Neural progenitor cell (in vitro differentiated cells): ENCODE measurements around the gene UBAC1. TPM values are rescaled to one million over a fixed set of nuclear protein-coding genes. Genes with fewer than 3 reads are reported as not detected.
"Not testable (repeated sequence)": the region's sequence is repeated elsewhere in the genome, so short reads cannot be mapped to it uniquely, and the experiment has no call there.

Source experiments
- DNase-seq: peaks from one replicate; pipeline ENCODE4 v3.0.0-alpha.2; 2016; ENCODE audit warnings: low spot score
- H2AFZ ChIP-seq: fragments of 200-600 bp; sonication (generic); replicated peaks from 2 replicates; pipeline ENCODE4 v1.6.1; 2016; ENCODE audit warnings: antibody characterized with exemption
- H3F3A ChIP-seq: fragments of 200-600 bp; sonication (generic); 2 replicates; pipeline ENCODE4 v1.6.1; 2016; ENCODE audit warnings: antibody characterized with exemption, low read depth
- H3K27ac ChIP-seq: fragments of 200-600 bp; sonication (generic); 2 replicates; pipeline ENCODE4 v1.5.1; 2016; ENCODE audit warnings: mild to moderate bottlenecking
- H3K27me3 ChIP-seq: fragments of 200-600 bp; sonication (generic); 2 replicates; pipeline ENCODE4 v1.6.1; 2016; ENCODE audit warnings: mild to moderate bottlenecking, moderate library complexity
- H3K36me3 ChIP-seq: fragments of 200-600 bp; sonication (generic); 2 replicates; pipeline ENCODE4 v1.5.1; 2016
- H3K4me1 ChIP-seq: fragments of 200-600 bp; sonication (generic); 2 replicates; pipeline ENCODE4 v1.6.1; 2016; ENCODE audit warnings: mixed run types
- H3K4me2 ChIP-seq: fragments of 200-600 bp; sonication (generic); 2 replicates; pipeline ENCODE4 v1.6.1; 2016
- H3K4me3 ChIP-seq: fragments of 200-600 bp; sonication (generic); 2 replicates; pipeline ENCODE4 v1.5.1; 2016
- H3K79me2 ChIP-seq: fragments of 200-600 bp; sonication (generic); 2 replicates; pipeline ENCODE4 v1.6.1; 2016; ENCODE audit warnings: low read depth
- H3K9ac ChIP-seq: fragments of 200-600 bp; sonication (generic); 2 replicates; pipeline ENCODE4 v1.6.1; 2016
- H3K9me3 ChIP-seq: fragments of 200-600 bp; sonication (generic); 2 replicates; pipeline ENCODE4 v1.5.1; 2016; ENCODE audit warnings: low read depth
- H4K20me1 ChIP-seq: fragments of 200-600 bp; sonication (generic); 2 replicates; pipeline ENCODE4 v1.6.1; 2016; ENCODE audit warnings: low read depth
- H3K27ac Mint-ChIP-seq: 3 replicates; pipeline ENCODE4 v1.8.0; 2021; ENCODE audit warnings: mixed read lengths
- H3K27me3 Mint-ChIP-seq: 2 replicates; pipeline ENCODE4 v1.8.0; 2022; ENCODE audit warnings: low read depth, mild to moderate bottlenecking, inconsistent platforms, moderate library complexity, mixed read lengths; ENCODE audit not compliant: insufficient read depth
- H3K36me3 Mint-ChIP-seq: 3 replicates; pipeline ENCODE4 v1.8.0; 2021; ENCODE audit warnings: mixed read lengths
- H3K4me1 Mint-ChIP-seq: 3 replicates; pipeline ENCODE4 v1.8.0; 2021; ENCODE audit warnings: mixed read lengths
- H3K4me3 Mint-ChIP-seq: 3 replicates; pipeline ENCODE4 v1.8.0; 2021; ENCODE audit warnings: mild to moderate bottlenecking, moderate library complexity, mixed read lengths
- H3K9me3 Mint-ChIP-seq: 3 replicates; pipeline ENCODE4 v1.8.0; 2020; ENCODE audit warnings: mixed read lengths
- EZH2 ChIP-seq: fragments of 200-600 bp; sonication (generic); IDR thresholded peaks from 2 replicates; pipeline ENCODE4 v1.6.1; 2017; ENCODE audit warnings: antibody characterized with exemption, mild to moderate bottlenecking, moderate library complexity
- EZH2phosphoT487 ChIP-seq: fragments of 200-600 bp; sonication (generic); IDR thresholded peaks from 2 replicates; pipeline ENCODE4 v1.6.1; 2017; ENCODE audit warnings: antibody characterized with exemption
- total RNA-seq: library from RNA; depleted of rRNA; stranded (reverse); fragments of >200 nt; gene quantifications from 2 replicates; pipeline ENCODE4 v1.2.3, GENCODE V29; 2015; ENCODE audit warnings: low replicate concordance
- TF ChIP-seq, protein P1 (sequence below): fragments of 200-600 bp; sonication (generic); IDR thresholded peaks from 2 replicates; pipeline ENCODE4 v1.5.1; 2017; ENCODE audit warnings: antibody characterized with exemption, mild to moderate bottlenecking

UBAC1 gene
- total RNA-seq, 1 donor from 2014 or later: 66.0 TPM

DNA sequence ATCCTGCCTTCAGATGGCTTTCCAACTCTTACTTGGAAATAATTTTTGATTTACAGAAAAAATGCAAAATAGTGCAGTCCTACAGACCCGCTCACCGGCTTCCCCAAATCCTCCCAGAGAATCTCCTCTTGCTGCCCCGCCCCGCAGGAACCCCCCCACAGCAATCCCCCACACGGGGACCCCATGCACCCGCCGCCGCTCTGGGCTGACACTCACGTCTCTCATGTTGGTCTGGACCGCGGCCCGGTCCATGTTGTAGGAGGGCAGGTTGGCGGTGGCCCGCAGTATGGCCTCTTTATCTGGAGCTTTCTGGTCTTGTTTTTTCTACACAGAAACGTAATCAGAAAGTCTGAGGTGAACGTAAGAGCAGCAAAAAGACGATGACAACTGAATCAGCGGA, 13.6 kb downstream of the UBAC1 start:
- H3K4me3 Mint-ChIP-seq: no peak overlapping the region
- H3K4me2 ChIP-seq: no peak overlapping the region
- H3K27ac ChIP-seq: no peak overlapping the region
- H3K27me3 ChIP-seq: no peaks in the 10 kb centered on the region
- DNase-seq: no peak
- H3K4me3 ChIP-seq: no peak overlapping the region
- H2AFZ ChIP-seq: no peak overlapping the region
- no peaks in the 10 kb centered on the region for H3K27me3 Mint-ChIP-seq
- peak overlapping the region; percentile 24 for H3K27ac Mint-ChIP-seq
- H3K9me3 Mint-ChIP-seq: no peaks in the 10 kb centered on the region
- peaks cover 10% of the 10 kb centered on the region for H3K4me1 Mint-ChIP-seq
- H3K9ac ChIP-seq: no peak overlapping the region
- peaks cover 6% of the 10 kb centered on the region for H3K4me1 ChIP-seq
- no peaks in the 10 kb centered on the region for H3K79me2 ChIP-seq
- no peak for TF ChIP-seq EZH2phosphoT487
- TF ChIP-seq, protein P1, sequence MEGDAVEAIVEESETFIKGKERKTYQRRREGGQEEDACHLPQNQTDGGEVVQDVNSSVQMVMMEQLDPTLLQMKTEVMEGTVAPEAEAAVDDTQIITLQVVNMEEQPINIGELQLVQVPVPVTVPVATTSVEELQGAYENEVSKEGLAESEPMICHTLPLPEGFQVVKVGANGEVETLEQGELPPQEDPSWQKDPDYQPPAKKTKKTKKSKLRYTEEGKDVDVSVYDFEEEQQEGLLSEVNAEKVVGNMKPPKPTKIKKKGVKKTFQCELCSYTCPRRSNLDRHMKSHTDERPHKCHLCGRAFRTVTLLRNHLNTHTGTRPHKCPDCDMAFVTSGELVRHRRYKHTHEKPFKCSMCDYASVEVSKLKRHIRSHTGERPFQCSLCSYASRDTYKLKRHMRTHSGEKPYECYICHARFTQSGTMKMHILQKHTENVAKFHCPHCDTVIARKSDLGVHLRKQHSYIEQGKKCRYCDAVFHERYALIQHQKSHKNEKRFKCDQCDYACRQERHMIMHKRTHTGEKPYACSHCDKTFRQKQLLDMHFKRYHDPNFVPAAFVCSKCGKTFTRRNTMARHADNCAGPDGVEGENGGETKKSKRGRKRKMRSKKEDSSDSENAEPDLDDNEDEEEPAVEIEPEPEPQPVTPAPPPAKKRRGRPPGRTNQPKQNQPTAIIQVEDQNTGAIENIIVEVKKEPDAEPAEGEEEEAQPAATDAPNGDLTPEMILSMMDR: no peak
- TF ChIP-seq EZH2: no peak
- H3K9me3 ChIP-seq: no peaks in the 10 kb centered on the region
- no peaks in the 10 kb centered on the region for H3F3A ChIP-seq
- H3K36me3 ChIP-seq: no peaks in the 10 kb centered on the region
- peaks cover 3% of the 10 kb centered on the region for H4K20me1 ChIP-seq
- H3K36me3 Mint-ChIP-seq: peaks cover 19% of the 10 kb centered on the region

GRCh38 chr9:135947105-135947504, 14.1 kb downstream of the UBAC1 start:
- not testable (repeated sequence) for H3K4me3 Mint-ChIP-seq, DNase-seq, H3K79me2 ChIP-seq, H3K4me2 ChIP-seq, H3K36me3 ChIP-seq, H2AFZ ChIP-seq, H3F3A ChIP-seq, H3K27me3 Mint-ChIP-seq, H3K4me1 ChIP-seq, H3K9me3 ChIP-seq, H3K27ac Mint-ChIP-seq, H3K4me1 Mint-ChIP-seq, H3K9me3 Mint-ChIP-seq, H3K27me3 ChIP-seq, H4K20me1 ChIP-seq, H3K9ac ChIP-seq, H3K27ac ChIP-seq, H3K4me3 ChIP-seq
- peaks cover 19% of the 10 kb centered on the region for H3K36me3 Mint-ChIP-seq

DNA sequence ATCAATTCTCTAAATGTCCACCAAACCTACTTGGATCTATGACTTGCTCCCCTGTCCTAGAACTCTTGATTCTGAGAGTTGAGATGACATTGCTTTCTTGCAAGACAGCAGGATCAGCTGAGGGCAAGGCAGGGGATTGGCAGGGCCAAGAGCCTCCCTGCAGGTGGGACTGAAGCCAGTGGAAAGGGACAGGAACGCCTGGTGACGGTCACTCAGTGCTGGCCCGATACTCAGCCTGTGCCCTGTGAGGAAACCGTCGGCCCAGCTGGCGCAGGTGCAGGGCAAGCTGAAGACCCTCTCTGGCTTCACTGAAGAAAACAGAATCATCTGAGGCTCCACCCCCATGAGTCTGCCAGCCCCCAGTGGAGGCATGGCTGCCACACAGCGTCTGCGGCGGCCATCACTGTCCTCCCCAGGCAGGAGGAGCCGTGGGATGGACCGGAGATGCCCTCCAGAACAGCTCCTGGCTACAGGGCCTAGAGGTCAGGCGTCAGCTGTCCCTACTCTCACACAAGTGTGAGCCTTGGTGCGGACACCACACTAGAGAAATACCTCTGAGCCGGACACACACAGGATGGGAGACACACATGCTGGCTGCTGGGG, 14.7 kb downstream of the UBAC1 start:
- Mint-ChIP-seq H3K27me3 (no peaks in the 10 kb centered on the region), H3K4me1 (peaks cover 3% of the 10 kb centered on the region), H3K36me3 (peaks cover 22% of the 10 kb centered on the region), H3K4me3 (no peak overlapping the region), H3K9me3 (no peaks in the 10 kb centered on the region), H3K27ac (no peak overlapping the region)
- H3K79me2 ChIP-seq: no peaks in the 10 kb centered on the region
- DNase-seq: no peak
- TF ChIP-seq EZH2phosphoT487: no peak
- H4K20me1 ChIP-seq: peaks cover 3% of the 10 kb centered on the region
- H3F3A ChIP-seq: no peaks in the 10 kb centered on the region
- no peak overlapping the region for H3K4me3 ChIP-seq
- no peaks in the 10 kb centered on the region for H3K36me3 ChIP-seq
- no peak overlapping the region for H3K27ac ChIP-seq
- H3K27me3 ChIP-seq: no peaks in the 10 kb centered on the region
- no peak overlapping the region for H2AFZ ChIP-seq
- H3K4me1 ChIP-seq: no peaks in the 10 kb centered on the region
- no peaks in the 10 kb centered on the region for H3K9me3 ChIP-seq
- no peak overlapping the region for H3K9ac ChIP-seq
- no peak overlapping the region for H3K4me2 ChIP-seq

- Histone ChIP-seq H3K27me3 (no peaks in the 10 kb centered on the region), H3F3A (no peaks in the 10 kb centered on the region), H3K4me1 (no peaks in the 10 kb centered on the region), H3K9ac (no peak overlapping the region), H3K9me3 (no peaks in the 10 kb centered on the region), H3K27ac (no peak overlapping the region), H3K36me3 (no peaks in the 10 kb centered on the region), H3K4me3 (no peak overlapping the region), H2AFZ (no peak overlapping the region), H3K4me2 (no peak overlapping the region), H4K20me1 (peaks cover 3% of the 10 kb centered on the region), H3K79me2 (no peaks in the 10 kb centered on the region)
- H3K27ac Mint-ChIP-seq: no peak overlapping the region
- H3K27me3 Mint-ChIP-seq: no peaks in the 10 kb centered on the region
- peaks cover 22% of the 10 kb centered on the region for H3K36me3 Mint-ChIP-seq
- H3K4me3 Mint-ChIP-seq: no peak overlapping the region
- peaks cover 3% of the 10 kb centered on the region for H3K4me1 Mint-ChIP-seq
- no peak for DNase-seq
- no peaks in the 10 kb centered on the region for H3K9me3 Mint-ChIP-seq
- TF ChIP-seq EZH2phosphoT487 (no peak), EZH2 (no peak)
- TF ChIP-seq, protein P1: no peak
Measured at GRCh38 chr9:135945969-135946368, 15.2 kb downstream of the UBAC1 start.
